Measurements from ENCODE around the gene SZRD1.

The SZRD1 gene

DNA sequence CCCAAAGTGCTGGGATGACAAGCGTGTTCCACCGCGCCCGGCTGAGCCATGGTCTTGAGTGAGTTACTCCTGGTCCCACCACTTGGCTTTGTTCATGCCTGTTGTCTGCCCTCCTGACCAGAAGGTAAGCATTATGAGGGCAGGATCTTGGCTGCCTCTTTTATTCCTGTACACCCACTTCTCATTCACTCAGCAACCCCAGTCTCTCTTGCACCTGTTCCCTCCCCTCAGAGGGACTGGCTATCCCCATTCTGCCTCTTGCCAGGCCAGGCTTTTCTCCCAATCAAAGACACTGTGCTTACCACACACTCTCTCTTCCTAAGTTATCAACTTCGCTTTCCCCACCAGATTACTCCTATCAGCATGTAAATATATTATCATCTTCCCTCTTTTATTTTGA lies 43.8 kb downstream of the SZRD1 start:
- Histone ChIP-seq H3K27me3 (ENCODE audit: insufficient read depth, poor library complexity, severe bottlenecking) (no peaks in the 10 kb centered on the region), H3K4me3 (ENCODE audit: severe bottlenecking) (no peak overlapping the region), H3K9me3 (ENCODE audit: severe bottlenecking) (no peaks in the 10 kb centered on the region), H3K36me3 (ENCODE audit: low read depth) (no peaks in the 10 kb centered on the region), H3K27ac (ENCODE audit: poor library complexity, severe bottlenecking) (no peak overlapping the region), H3K4me1 (ENCODE audit: insufficient read depth, poor library complexity, severe bottlenecking) (no peaks in the 10 kb centered on the region)
- DNase-seq (ENCODE audit: low spot score) (no peak), ATAC-seq (ENCODE audit: low read depth) (no peak)
- TF ChIP-seq, protein P1, sequence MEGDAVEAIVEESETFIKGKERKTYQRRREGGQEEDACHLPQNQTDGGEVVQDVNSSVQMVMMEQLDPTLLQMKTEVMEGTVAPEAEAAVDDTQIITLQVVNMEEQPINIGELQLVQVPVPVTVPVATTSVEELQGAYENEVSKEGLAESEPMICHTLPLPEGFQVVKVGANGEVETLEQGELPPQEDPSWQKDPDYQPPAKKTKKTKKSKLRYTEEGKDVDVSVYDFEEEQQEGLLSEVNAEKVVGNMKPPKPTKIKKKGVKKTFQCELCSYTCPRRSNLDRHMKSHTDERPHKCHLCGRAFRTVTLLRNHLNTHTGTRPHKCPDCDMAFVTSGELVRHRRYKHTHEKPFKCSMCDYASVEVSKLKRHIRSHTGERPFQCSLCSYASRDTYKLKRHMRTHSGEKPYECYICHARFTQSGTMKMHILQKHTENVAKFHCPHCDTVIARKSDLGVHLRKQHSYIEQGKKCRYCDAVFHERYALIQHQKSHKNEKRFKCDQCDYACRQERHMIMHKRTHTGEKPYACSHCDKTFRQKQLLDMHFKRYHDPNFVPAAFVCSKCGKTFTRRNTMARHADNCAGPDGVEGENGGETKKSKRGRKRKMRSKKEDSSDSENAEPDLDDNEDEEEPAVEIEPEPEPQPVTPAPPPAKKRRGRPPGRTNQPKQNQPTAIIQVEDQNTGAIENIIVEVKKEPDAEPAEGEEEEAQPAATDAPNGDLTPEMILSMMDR (IDR thresholded peaks at IDR 0.05; ENCODE audit: poor library complexity, severe bottlenecking), result no peak

DNA sequence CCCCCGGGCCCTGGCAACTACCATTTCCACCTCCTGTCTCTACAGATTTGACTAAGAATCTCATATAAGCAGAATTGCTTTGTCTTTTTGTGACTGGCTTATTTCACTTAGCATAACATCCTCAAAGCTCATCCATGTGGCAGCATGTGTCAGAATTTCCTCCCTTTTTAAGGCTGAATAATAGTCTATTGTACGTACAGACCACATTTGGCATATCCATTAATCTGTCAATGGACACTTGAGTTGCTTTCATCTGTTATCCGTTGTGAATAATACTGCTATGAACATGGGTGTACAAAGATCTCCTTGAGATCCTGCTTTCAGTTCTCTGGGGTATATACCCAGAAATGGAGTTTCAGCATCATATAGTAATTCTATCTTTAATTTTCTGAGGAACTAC lies 46.1 kb downstream of the SZRD1 start:
- H3K4me1 ChIP-seq (ENCODE audit: insufficient read depth, poor library complexity, severe bottlenecking), result no peaks in the 10 kb centered on the region
- TF ChIP-seq, protein P1 (IDR thresholded peaks at IDR 0.05; ENCODE audit: poor library complexity, severe bottlenecking), result no peak
- H3K9me3 ChIP-seq (ENCODE audit: severe bottlenecking), result no peaks in the 10 kb centered on the region
- no peak overlapping the region for H3K4me3 ChIP-seq (ENCODE audit: severe bottlenecking)
- H3K36me3 ChIP-seq (ENCODE audit: low read depth), result no peaks in the 10 kb centered on the region
- ATAC-seq (ENCODE audit: low read depth) (no peak), DNase-seq (ENCODE audit: low spot score) (no peak)
- H3K27me3 ChIP-seq (ENCODE audit: insufficient read depth, poor library complexity, severe bottlenecking), result no peaks in the 10 kb centered on the region
- no peak overlapping the region for H3K27ac ChIP-seq (ENCODE audit: poor library complexity, severe bottlenecking)

GRCh38 chr1:16418823-16419425 lies 51.9 kb downstream of the SZRD1 start:
- Histone ChIP-seq H3K27me3 (ENCODE audit: insufficient read depth, poor library complexity, severe bottlenecking) (no peaks in the 10 kb centered on the region), H3K4me3 (ENCODE audit: severe bottlenecking) (no peak overlapping the region), H3K36me3 (ENCODE audit: low read depth) (no peaks in the 10 kb centered on the region), H3K27ac (ENCODE audit: poor library complexity, severe bottlenecking) (no peak overlapping the region), H3K9me3 (ENCODE audit: severe bottlenecking) (no peaks in the 10 kb centered on the region), H3K4me1 (ENCODE audit: insufficient read depth, poor library complexity, severe bottlenecking) (no peaks in the 10 kb centered on the region)
- ATAC-seq (ENCODE audit: low read depth) (no peak), DNase-seq (ENCODE audit: low spot score) (no peak)
- TF ChIP-seq, protein P1 (IDR thresholded peaks at IDR 0.05; ENCODE audit: poor library complexity, severe bottlenecking), result no peak

DNA sequence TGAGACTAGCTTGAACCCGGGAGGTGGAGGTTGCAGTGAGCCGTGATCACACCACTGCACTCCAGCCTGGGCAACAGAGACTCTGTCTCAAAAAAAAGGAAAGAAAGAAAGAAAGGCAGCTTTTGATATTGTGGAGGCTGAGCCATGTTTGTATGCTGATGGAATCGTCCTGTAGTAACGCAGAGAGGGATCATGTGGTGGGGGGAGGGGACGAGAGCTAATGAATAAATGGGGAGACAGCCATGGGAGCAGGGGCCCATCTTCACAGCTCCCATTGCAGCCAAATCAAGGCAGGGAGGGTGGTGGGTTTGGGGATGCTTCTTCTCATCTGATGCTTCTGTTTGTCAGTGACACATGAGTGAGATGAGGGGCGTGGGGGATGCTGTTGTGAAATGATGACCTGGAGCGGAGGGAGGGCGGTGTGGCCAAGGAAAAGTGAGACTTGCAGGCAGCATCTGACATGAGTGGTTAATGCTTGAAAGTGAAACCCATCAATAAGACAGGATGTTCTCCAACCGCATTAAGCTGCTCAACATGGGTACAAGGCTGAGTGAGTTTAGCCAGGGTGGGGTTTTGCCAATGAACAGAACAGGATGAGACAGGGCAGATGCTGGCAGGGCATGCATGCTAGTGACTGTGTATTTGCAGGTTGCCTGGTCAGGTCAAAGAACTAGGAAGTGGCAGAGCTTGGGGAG lies 53.5 kb downstream of the SZRD1 start:
- no peaks in the 10 kb centered on the region for H3K36me3 ChIP-seq (ENCODE audit: low read depth)
- H3K27me3 ChIP-seq (ENCODE audit: insufficient read depth, poor library complexity, severe bottlenecking), result no peaks in the 10 kb centered on the region
- TF ChIP-seq, protein P1 (IDR thresholded peaks at IDR 0.05; ENCODE audit: poor library complexity, severe bottlenecking), result no peak
- no peaks in the 10 kb centered on the region for H3K9me3 ChIP-seq (ENCODE audit: severe bottlenecking)
- no peak overlapping the region for H3K4me3 ChIP-seq (ENCODE audit: severe bottlenecking)
- H3K27ac ChIP-seq (ENCODE audit: poor library complexity, severe bottlenecking), result no peak overlapping the region
- ATAC-seq (ENCODE audit: low read depth) (peak; percentile 42; the same call in 1 of the 3 replicates), DNase-seq (ENCODE audit: low spot score) (no peak)
- no peaks in the 10 kb centered on the region for H3K4me1 ChIP-seq (ENCODE audit: insufficient read depth, poor library complexity, severe bottlenecking)

GRCh38 chr1:16421201-16421600 lies 54.2 kb downstream of the SZRD1 start:
- TF ChIP-seq, protein P1 (IDR thresholded peaks at IDR 0.05; ENCODE audit: poor library complexity, severe bottlenecking), result no peak
- Histone ChIP-seq H3K9me3 (ENCODE audit: severe bottlenecking) (no peaks in the 10 kb centered on the region), H3K27ac (ENCODE audit: poor library complexity, severe bottlenecking) (no peak overlapping the region), H3K4me1 (ENCODE audit: insufficient read depth, poor library complexity, severe bottlenecking) (no peaks in the 10 kb centered on the region), H3K27me3 (ENCODE audit: insufficient read depth, poor library complexity, severe bottlenecking) (no peaks in the 10 kb centered on the region), H3K36me3 (ENCODE audit: low read depth) (no peaks in the 10 kb centered on the region), H3K4me3 (ENCODE audit: severe bottlenecking) (no peak overlapping the region)
- DNase-seq (ENCODE audit: low spot score) (no peak), ATAC-seq (ENCODE audit: low read depth) (no peak)
